GM10248 (cell line): ENCODE data around the gene LENEP.
A peak's percentile ranks its signal among the peaks of the same experiment; 100 is the strongest.
"Not testable (repeated sequence)": the region's sequence is repeated elsewhere in the genome, so short reads cannot be mapped to it uniquely, and the experiment has no call there.

Experiments
- CTCF ChIA-PET: fragments of 300-600 bp; sonication (Branson Sonifier 250); formaldehyde crosslinking; extraction: SDS; loops from one replicate; lab custom pipeline; 2021; ENCODE audit warnings: antibody characterized with exemption; lab: Yijun Ruan, JAX
- POLR2A ChIA-PET: fragments of 350-650 bp; sonication (Branson Sonifier 250); formaldehyde crosslinking; extraction: SDS; loops from one replicate; lab custom pipeline; 2020; ENCODE audit warnings: antibody characterized with exemption; lab: Yijun Ruan, JAX
- DNase-seq: peaks from one replicate; pipeline ENCODE4 v3.0.0; 2012; ENCODE audit errors: extremely low spot score
- CTCF ChIP-seq: IDR thresholded peaks from 2 replicates; pipeline ENCODE4 v1.5.1; 2012; ENCODE audit warnings: mild to moderate bottlenecking, low read depth; ENCODE audit errors: extremely low read depth, missing control alignments, control extremely low read depth

Gene LENEP

GRCh38 chr1:154994591-154994990, 1.2 kb downstream of the LENEP start:
- POLR2A ChIA-PET, result interaction anchor here (0.6 kb wide), 1 partner anchor 223 kb away, joined by 3 read pairs; no protein-coding TSS in a partner anchor

GRCh38 chr1:154995301-154995983, 2.1 kb downstream of the LENEP start:
- ChIA-PET POLR2A (interaction anchor here (0.6 to 0.7 kb wide), 2 partner anchors 22 to 29 kb away, joined by 3 to 9 read pairs; no protein-coding TSS in a partner anchor), CTCF (interaction anchor here (0.7 to 13.3 kb wide), 8 partner anchors 7 to 326 kb away, joined by 3 to 175 read pairs (median 5); no protein-coding TSS in a partner anchor)
- DNase-seq, result not testable (repeated sequence)

More at GRCh38 chr1:154994591-154994990, 1.2 kb downstream of the LENEP start:
- TF ChIP-seq CTCF, result no peak
- no peak for DNase-seq
- CTCF ChIA-PET, result interaction anchor here (0.8 to 13.3 kb wide), 6 partner anchors 11 to 494 kb away, joined by 3 to 175 read pairs (median 4); partner anchors contain the start of genes ADAM15, CKS1B and FLAD1

GRCh38 chr1:154996966-154997701, 3.7 kb downstream of the LENEP start:
- TF ChIP-seq CTCF, result no peak
- POLR2A ChIA-PET, result no interaction called here
- CTCF ChIA-PET, result interaction anchor here (0.9 to 13.3 kb wide), 12 partner anchors 9 to 94 kb away, joined by 3 to 175 read pairs (median 6); partner anchors contain the start of genes FLAD1 and SHC1
- DNase-seq, result no peak

- CTCF ChIA-PET, result interaction anchor here (0.8 to 13.3 kb wide), 19 partner anchors 10 to 517 kb away, joined by 3 to 175 read pairs (median 5); partner anchors contain the start of genes ADAM15, CKS1B, FLAD1 and PBXIP1
These were observed 4.9 kb downstream of the LENEP start for GRCh38 chr1:154998201-154998780.

GRCh38 chr1:154998818-154999570, 5.6 kb downstream of the LENEP start:
- TF ChIP-seq CTCF, result peak; percentile 89
- ChIA-PET CTCF (interaction anchor here (0.6 to 13.3 kb wide), 26 partner anchors 9 to 519 kb away, joined by 3 to 175 read pairs (median 5); partner anchors contain the start of genes ADAM15, CKS1B, FLAD1 and PBXIP1), POLR2A (interaction anchor here (0.6 to 1.7 kb wide), 3 partner anchors 11 to 39 kb away, joined by 3 to 4 read pairs (median 3); partner anchors contain the start of gene SHC1)
- peak; percentile 81 for DNase-seq

More at GRCh38 chr1:154998201-154998780, 4.9 kb downstream of the LENEP start:
- POLR2A ChIA-PET, result interaction anchor here (0.6 to 1.1 kb wide), 2 partner anchors 10 to 38 kb away, joined by 3 read pairs; no protein-coding TSS in a partner anchor
- DNase-seq, result no peak
- TF ChIP-seq CTCF, result peak; percentile 23
